ENCODE results near the gene CLIC3.

DNA sequence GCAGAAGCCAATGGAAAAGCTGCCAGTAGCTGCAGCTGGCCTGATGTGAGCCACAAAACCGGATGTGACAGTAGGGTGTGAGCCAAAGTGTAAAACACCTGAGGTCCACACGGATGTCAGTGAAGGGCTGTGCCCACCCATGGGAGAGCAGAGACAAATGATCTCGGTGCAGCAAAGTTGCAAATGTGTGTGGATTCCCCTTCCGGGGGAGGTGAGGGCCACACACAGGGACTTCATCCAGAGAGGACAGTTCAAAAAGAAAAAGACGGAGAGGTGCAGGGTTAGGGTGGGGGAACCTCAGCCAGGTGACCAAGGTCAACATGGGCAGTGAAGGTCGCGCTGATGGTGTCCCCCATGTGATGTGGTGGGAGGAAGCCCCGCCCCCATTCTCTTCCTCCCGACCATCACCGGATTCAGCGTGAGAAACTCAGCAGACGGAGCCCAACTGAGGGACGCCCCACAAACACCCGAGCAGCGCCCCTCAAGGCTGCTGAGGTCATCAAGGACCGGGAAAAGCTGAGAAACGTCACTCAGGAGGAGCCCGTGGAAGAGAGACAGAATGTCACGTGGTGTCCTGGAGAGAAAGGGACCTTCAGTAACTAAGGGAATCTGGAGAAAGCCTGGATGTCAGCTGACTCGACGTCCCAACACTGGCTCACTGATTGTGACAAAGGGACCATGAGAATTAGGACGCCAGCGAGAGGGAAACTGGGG is 30.4 kb downstream of the CLIC3 start:
- TF ChIP-seq, protein P1, sequence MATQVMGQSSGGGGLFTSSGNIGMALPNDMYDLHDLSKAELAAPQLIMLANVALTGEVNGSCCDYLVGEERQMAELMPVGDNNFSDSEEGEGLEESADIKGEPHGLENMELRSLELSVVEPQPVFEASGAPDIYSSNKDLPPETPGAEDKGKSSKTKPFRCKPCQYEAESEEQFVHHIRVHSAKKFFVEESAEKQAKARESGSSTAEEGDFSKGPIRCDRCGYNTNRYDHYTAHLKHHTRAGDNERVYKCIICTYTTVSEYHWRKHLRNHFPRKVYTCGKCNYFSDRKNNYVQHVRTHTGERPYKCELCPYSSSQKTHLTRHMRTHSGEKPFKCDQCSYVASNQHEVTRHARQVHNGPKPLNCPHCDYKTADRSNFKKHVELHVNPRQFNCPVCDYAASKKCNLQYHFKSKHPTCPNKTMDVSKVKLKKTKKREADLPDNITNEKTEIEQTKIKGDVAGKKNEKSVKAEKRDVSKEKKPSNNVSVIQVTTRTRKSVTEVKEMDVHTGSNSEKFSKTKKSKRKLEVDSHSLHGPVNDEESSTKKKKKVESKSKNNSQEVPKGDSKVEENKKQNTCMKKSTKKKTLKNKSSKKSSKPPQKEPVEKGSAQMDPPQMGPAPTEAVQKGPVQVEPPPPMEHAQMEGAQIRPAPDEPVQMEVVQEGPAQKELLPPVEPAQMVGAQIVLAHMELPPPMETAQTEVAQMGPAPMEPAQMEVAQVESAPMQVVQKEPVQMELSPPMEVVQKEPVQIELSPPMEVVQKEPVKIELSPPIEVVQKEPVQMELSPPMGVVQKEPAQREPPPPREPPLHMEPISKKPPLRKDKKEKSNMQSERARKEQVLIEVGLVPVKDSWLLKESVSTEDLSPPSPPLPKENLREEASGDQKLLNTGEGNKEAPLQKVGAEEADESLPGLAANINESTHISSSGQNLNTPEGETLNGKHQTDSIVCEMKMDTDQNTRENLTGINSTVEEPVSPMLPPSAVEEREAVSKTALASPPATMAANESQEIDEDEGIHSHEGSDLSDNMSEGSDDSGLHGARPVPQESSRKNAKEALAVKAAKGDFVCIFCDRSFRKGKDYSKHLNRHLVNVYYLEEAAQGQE (IDR thresholded peaks at IDR 0.05; ENCODE audit: insufficient read depth in 1 of 2, low read depth in 2 of 2, low read length in 1 of 2) = no peak
- TF ChIP-seq, protein P2, sequence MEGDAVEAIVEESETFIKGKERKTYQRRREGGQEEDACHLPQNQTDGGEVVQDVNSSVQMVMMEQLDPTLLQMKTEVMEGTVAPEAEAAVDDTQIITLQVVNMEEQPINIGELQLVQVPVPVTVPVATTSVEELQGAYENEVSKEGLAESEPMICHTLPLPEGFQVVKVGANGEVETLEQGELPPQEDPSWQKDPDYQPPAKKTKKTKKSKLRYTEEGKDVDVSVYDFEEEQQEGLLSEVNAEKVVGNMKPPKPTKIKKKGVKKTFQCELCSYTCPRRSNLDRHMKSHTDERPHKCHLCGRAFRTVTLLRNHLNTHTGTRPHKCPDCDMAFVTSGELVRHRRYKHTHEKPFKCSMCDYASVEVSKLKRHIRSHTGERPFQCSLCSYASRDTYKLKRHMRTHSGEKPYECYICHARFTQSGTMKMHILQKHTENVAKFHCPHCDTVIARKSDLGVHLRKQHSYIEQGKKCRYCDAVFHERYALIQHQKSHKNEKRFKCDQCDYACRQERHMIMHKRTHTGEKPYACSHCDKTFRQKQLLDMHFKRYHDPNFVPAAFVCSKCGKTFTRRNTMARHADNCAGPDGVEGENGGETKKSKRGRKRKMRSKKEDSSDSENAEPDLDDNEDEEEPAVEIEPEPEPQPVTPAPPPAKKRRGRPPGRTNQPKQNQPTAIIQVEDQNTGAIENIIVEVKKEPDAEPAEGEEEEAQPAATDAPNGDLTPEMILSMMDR (IDR thresholded peaks at IDR 0.05) = no peak
- TF ChIP-seq POLR2AphosphoS5 (IDR thresholded peaks at IDR 0.05; ENCODE audit: low read depth, low read length) (no peak), TCF7L2 (IDR thresholded peaks at IDR 0.05; ENCODE audit: low read depth, low read length) (no peak), SIN3A (IDR thresholded peaks at IDR 0.05; ENCODE audit: borderline replicate concordance, insufficient read depth, low read depth, low read length) (no peak)
